GM21717 (cell line): ENCODE data around the gene SMNDC1.
"Not testable (repeated sequence)": the region's sequence is repeated elsewhere in the genome, so short reads cannot be mapped to it uniquely, and the experiment has no call there.

Source experiments
- ATAC-seq: cut with Tn5 transposase; IDR thresholded peaks from one replicate; pipeline ENCODE4 v1.9.1; 2021; ENCODE audit warnings: mild to moderate bottlenecking, moderate library complexity; ENCODE audit not compliant: unreplicated experiment

SMNDC1 gene

DNA sequence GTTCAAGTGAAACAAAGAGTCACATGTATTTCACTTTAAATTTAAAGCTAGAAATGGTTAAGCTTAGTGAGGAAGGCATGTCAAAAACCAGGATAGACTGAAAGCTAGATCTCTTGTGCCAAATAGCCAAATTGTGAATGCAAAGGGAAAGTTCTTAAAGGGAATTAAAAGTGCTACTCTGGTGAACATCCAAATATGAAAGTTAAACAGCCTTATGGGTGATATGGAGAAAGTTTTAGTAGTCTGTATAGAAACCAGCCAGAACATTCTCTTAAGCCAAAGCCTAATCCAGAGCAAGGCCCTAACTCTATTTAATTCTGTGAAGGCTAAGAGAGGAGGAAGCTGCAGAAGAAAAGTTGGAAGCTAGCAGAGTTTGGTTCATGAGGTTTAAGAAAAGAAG lies 50.3 kb downstream of the SMNDC1 start:
- no peak for ATAC-seq

DNA sequence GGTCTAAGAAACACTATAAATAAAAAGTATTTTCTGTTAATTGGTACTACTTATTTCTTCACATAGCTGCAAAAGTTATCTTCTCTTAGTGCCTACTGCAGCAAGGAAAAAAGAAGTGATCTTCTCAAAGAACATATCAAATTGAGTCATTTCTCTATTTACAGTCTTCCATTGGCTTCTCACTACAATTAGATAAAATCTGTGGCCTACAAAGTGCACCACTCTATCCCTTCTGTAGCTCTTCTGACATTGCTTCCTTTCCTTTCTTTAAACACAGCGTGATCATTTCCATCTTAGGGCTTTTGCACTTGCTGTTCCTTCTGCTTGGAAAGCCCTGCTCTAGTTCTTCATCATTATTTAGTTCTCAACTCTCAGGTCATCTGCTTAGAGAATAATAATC lies 52.6 kb downstream of the SMNDC1 start:
- ATAC-seq: no peak

DNA sequence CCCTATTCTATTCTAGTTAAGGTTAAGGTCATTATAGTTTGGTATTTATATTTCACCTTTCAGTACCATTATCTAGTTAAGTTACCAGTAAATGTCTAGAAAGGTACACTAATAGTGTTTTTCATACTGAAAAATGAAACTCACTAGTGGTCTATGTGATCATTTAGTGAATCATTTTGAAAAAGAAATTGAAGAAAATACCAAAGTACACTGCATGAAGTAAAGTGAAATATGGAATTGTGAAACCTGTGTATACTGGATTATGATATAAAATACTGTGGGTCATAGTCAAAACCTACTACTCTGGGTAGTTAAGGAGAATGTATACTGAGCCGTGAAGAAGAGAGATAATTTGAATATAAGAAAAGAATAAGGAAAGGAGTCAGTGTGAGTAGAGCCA lies 53.3 kb downstream of the SMNDC1 start:
- peak; percentile 88 for ATAC-seq

DNA sequence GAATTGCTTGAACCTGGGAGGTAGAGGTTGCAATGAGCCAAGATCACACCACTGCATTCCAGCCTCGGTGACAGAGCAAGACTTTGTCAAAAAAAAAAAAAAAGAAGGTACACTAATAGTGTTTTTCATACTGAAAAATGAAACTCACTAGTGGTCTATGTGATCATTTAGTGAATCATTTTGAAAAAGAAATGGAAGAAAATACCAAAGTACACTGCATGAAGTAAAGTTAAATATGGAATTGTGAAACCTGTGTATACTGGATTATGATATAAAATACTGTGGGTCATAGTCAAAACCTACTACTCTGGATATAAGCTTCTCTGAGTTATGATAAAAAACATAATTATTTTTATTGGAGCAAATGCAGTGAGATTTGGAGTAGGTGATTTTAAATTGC lies 55.2 kb downstream of the SMNDC1 start:
- peak; percentile 60 for ATAC-seq

DNA sequence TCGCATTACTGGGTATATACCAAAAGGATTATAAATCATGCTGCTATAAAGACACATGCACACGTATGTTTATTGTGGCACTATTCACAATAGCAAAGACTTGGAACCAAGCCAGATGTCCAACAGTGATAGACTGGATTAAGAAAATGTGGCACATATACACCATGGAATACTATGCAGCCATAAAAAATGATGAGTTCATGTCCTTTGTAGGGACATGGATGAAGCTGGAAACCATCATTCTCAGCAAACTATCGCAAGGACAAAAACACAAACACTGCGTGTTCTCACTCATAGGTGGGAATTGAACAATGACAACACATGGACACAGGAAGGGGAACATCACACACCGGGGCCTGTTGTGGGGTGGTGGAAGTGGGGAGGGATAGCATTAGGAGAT lies 56.9 kb downstream of the SMNDC1 start:
- not testable (repeated sequence) for ATAC-seq

DNA sequence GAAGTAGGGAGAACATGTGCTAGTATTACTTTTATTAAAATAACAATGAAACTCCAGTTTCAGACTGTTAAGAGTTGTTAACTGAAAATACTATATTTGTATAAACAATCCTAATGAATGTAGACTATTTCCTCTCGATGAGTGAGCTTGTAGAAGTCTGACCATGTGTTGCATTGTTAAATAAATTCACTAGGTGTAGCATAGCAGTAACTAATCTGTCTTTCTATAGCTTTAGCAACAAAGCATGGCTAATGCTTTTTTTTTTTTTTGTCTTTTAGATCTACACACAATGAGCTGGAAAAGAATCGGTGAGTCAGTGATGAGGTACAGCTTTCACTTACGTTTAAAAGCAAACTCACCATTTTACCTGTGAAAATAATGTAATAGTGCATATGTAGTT lies 60.2 kb downstream of the SMNDC1 start:
- ATAC-seq: no peak

DNA sequence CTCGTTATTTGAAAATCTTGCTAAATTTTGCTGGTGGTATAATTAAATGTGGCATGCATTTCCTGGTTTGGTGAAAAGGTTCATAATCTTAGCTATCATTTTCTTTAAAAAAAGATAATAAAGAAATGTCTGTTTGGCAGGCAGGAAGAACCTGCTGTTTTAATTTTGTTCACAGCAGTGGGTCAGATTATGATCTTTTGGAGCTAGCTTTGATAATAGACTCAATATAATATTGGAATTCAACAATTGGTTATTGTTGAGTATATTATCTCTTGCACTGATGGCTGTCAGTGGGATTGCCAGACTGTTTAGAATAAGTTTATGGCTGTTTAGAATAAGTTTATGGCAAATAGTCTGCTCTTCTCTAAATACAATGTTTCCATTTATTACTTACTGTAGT lies 62.2 kb downstream of the SMNDC1 start:
- no peak for ATAC-seq

DNA sequence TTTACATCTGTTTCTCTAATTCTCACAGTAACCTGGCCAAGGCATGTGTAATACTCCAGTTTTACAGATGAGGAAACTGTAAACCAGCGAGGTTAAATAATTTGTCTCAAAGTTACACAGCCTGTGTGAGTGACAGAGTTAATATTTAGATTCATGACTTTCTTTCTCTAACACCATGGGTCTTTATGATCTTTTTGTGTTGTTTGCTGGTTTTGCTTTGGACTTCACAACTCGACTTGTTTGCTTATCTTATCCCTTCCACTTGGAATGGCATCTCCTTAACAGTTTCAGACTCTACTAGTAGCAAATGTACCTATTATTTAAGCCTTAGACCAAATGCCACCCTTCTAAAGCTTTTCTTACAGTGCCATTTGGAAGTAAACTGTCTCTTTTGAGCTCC lies 62.9 kb downstream of the SMNDC1 start:
- peak; percentile 33 for ATAC-seq

DNA sequence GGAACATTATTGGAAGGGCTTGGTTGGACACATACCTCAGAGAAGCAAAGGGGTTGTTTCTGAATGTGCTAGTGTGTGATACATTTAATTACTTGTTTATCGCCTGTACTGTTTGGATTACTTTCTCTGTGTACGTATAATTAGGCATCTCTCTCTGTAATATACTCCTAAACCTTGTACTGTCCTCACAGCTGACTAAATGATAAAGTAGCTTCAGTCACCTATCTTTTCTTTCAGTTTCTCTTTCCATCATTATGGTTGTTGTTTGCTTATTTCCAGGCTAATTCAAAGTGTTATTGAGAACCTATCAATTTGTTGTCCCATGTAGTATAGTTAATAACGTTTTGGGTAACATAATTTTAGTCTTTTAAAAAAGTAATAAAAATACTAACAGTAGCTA lies 63.3 kb downstream of the SMNDC1 start:
- ATAC-seq: peak; percentile 64
